ENCODE measurements around the gene RABGAP1L.
"Not testable (repeated sequence)": the region's sequence is repeated elsewhere in the genome, so short reads cannot be mapped to it uniquely, and the experiment has no call there.

Gene RABGAP1L

DNA sequence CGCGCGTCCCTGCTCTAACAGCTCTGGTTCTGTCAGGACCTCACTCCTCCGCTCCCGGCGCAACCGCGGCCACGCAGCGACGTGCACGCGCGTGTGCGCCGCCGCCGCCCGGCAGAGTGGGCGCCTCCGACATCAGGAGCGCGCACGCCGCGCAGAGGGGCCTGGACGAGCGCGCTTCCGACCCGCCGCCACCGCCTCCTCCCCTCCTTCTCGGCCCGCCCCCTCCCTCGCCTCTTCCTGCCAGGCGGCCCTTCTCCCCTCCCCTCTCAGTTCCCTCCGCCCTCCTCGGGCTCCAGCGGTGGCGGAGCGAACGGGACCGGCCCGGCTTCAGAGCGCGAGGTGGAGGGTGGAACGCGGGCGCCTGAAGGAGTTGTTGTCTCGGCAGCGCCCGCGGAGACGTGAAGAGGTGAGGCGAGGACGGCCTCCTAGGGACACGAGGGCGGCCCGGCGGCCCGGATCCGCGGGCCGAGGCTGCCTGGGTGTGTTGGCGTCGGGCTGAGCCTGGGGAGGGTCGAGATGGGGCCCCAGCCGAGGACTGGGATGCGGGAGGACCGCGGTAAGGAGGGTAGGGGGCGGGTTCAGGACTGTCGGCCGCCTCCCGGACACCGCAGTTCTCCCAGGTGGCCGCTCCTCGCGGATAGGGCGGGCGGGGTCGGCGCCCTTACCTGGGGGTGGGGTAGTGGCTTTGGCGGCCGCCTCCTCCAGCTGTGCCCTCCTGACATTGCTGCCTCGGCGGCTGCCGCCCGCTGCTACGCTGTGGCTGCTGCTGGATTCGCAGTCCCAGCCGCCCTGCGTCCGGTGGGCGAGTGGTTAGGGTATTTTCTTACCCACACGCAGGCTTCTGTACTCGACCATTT is at the start of gene RABGAP1L:
Gene RABGAP1L (plus strand): TSS at position 269 of the 857 bp plus-strand sequence.
- DNase-seq (ENCODE audit: low read depth in 2 of 2, low spot score in 1 of 2), result peak; percentile 73 to 87

DNA sequence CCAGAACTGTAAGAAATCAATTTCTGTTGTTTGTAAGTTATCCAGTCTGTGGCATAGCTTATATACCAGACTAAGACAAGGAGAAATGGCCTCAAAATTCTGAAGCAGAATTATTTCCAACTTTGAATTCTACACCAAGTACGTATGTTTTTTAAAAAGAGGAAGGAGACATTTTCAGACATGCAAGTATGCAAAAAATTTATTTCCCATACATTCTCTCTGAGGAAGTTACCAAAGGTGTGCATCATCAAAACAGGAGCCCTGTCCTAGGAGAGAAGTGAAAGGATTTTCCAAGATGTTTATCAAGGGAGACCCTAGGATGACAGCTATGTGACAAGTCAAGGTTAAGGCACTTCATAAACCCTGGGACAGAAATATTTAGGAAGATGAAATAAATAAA is 49.3 kb upstream of the RABGAP1L start:
- no peak for DNase-seq (ENCODE audit: low read depth in 2 of 2, low spot score in 1 of 2)

GRCh38 chr1:174112489-174113162 is 46.7 kb upstream of the RABGAP1L start:
- DNase-seq (ENCODE audit: low read depth in 2 of 2, low spot score in 1 of 2), result no peak

GRCh38 chr1:174114106-174114505 is 45.2 kb upstream of the RABGAP1L start:
- DNase-seq (ENCODE audit: low read depth in 2 of 2, low spot score in 1 of 2), result no peak

DNA sequence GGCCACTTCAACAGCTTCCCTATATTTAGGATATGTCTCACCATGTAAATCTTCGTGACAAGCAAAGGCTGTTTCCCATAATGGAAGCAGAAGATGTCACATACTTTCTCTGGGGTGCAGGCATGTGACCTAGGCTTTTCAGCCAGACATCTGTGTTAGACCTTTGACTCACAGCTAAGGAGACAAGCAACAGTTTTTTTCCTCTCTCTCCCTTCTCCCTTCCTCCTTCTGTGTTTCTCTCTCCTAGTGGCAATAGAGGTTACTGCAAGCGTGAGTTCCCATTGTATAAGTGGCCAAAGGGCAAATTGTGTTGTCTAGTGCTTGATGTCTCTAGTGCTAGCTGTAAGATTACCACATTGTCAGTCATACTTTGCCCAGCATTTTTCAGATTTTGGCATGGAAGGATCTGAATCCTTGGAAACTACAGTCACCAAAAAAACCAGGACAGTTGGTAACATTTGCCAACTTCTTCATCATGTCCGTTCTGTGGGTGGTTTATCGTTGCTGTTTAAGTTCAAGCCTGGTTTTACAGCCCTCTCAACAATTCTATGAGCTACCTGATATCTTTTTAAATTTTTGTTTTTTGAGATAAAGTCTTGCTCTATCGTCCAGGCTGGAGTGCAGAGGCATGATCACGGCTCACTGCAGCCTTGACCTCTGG is 44.4 kb upstream of the RABGAP1L start:
- no peak for DNase-seq (ENCODE audit: low read depth in 2 of 2, low spot score in 1 of 2)

- no peak for DNase-seq (ENCODE audit: low read depth in 2 of 2, low spot score in 1 of 2)
Measured at GRCh38 chr1:174116042-174116441, 43.3 kb upstream of the RABGAP1L start.

DNA sequence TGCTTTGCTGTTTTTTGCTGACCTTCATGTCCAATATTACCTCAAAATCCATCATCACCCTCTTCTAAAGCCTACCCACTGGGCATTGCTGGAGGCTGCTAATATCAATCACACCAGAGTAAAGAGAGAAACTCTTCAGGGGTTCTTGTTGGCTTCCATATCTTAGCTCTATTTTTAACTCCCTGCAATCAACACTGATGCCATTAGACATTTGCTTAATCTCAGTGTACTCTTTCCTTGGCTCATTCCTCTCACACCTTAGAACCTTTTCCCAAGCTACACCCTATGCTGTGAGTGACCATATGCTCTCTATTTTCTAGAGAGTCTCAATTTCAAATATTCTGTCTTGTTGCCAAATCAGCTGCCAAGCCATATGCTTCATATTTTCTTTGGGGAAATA is 40.6 kb upstream of the RABGAP1L start:
- no peak for DNase-seq (ENCODE audit: low read depth in 2 of 2, low spot score in 1 of 2)

DNA sequence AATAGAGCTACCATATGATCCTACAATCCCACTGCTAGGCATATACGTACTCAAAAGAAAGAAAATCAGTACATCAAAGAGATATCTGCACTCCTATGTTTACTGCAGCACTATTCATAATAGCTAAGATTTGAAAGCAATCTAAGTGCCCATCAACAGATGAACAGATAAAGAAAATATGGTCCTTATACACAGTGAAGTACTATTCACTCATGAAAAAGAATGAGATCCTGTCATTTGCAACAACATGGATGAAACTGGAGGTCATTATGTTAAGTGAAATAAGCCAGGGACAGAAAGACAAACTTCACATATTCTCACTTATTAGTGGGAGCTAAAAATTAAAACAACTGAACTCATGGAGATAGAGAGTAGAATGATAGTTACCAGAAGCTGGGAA is 37.0 kb upstream of the RABGAP1L start:
- DNase-seq (ENCODE audit: low read depth in 2 of 2, low spot score in 1 of 2), result not testable (repeated sequence)

DNA sequence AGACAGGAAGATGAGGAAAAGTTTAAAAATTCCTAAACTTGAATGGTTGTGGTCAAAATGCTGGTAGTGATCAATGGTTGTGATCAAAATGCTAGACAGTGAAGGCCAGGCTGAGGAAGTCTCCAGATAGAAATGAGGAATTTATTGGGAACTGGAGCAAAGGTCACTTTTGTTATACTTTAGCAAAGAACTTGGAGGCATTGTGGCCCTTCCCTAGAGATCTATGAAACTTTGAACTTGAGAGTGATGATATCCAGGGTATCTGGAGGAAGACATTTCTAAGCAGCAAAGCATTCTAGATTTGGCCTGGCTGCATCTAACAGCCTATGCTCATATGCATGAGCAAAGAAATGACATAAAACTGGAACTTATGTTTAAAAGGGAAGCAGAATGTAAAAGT is 35.5 kb upstream of the RABGAP1L start:
- DNase-seq (ENCODE audit: low read depth in 2 of 2, low spot score in 1 of 2), result no peak

GRCh38 chr1:174127176-174127575 is 32.1 kb upstream of the RABGAP1L start:
- not testable (repeated sequence) for DNase-seq (ENCODE audit: low read depth in 2 of 2, low spot score in 1 of 2)

DNA sequence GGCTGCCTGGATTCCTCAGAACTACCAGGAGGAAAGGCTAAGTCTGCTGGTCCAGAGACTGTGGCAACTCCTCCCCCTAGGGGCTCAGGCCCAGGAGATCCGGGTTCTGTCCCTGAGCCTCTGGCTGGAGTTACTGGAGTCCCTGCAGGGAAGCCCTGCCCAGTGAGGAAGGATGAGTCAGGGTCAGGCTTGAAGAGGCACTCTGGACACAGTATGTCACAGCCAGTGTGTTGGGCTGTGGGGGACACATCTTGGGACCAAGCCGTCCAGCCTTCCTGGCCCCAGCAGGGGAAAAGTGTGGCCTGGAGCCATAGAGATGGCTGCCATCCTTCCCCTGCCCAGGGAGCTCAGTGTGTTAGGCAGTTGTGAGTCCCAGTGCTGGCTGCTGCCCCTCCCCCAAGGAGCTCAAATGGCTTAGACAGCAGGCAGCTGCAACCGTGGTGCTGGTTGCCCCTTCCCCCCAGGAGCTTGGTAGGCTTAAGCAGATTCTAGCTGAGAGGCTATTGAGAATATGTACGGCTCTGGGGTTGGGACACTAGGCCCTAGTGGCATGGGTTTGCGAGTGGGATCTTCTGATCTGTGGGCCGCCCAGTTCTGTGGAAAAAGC is 28.2 kb upstream of the RABGAP1L start:
- DNase-seq (ENCODE audit: low read depth in 2 of 2, low spot score in 1 of 2), result no peak

DNA sequence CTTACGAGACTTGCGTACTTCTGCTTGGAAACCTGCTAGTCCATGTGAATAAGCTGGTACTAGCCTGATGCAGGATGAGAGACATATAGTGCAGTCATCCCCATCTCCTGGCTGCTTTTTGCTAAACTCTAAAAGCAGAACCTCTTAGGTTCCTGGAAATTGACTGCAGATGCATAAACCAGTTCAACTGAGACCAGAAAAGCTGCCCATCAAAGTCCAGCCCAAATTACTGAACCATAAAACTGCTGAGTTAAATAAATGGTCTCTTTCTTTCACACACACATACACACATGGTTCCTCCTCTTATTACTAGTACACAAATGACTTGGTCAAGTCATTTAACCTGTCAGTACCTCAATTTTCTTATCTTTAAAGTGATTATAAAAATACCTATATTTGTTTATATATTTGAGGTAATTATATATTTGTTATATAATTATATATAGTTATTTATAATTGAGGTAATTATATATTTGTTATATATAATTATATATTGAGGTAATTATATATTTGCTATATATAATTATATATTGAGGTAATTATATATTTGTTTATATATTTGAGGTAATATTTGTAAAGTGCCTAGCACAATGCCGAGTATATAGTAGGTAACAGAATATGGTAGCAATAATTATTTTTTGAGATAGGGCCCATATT is 25.2 kb upstream of the RABGAP1L start:
- no peak for DNase-seq (ENCODE audit: low read depth in 2 of 2, low spot score in 1 of 2)

- no peak for DNase-seq (ENCODE audit: low read depth in 2 of 2, low spot score in 1 of 2)
Measured at GRCh38 chr1:174135211-174135610, 24.1 kb upstream of the RABGAP1L start.

DNA sequence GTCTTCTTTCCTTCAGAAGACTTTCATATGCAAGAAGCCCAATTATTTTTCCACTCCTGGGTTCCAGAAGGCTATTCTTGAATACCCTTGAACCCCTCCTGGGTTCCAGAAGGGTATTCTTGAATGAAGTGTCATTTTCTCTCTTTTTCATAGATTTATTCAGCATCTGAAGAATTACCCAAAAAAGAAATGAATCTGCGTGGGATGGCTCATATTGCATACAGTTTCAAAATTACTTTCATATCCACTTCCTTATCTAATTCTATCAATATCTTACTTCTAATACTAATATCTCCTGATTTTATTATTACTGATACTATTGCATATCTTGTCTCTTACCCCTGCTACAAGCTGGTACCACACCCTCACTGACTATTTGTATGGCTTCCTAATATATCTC is 22.6 kb upstream of the RABGAP1L start:
- no peak for DNase-seq (ENCODE audit: low read depth in 2 of 2, low spot score in 1 of 2)

- DNase-seq (ENCODE audit: low read depth in 2 of 2, low spot score in 1 of 2), result no peak
Measured at GRCh38 chr1:174142836-174143235, 16.5 kb upstream of the RABGAP1L start.

GRCh38 chr1:174143727-174144396 is 15.5 kb upstream of the RABGAP1L start:
- not testable (repeated sequence) for DNase-seq (ENCODE audit: low read depth in 2 of 2, low spot score in 1 of 2)

DNA sequence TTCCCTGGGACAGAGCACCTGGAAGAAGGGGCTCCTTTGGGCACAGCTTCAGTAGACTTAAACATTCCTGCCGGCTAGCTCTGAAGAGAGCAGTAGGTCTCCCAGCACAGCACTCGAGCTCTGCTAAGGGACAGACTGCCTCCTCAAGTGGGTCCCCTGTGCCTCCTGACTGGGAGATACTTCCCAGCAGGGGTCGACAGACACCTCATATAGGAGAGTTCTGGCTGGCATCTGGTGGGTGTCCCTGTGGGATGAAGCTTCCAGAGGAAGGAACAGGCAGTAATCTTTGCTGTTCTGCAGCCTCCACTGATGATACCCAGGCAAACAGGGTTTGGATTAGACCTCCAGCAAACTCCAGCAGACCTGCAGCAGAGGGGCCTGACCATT is 14.9 kb upstream of the RABGAP1L start:
- DNase-seq (ENCODE audit: low read depth in 2 of 2, low spot score in 1 of 2), result not testable (repeated sequence)

- no peak for DNase-seq (ENCODE audit: low read depth in 2 of 2, low spot score in 1 of 2)
Measured at GRCh38 chr1:174149216-174149615, 10.1 kb upstream of the RABGAP1L start.

- DNase-seq (ENCODE audit: low read depth in 2 of 2, low spot score in 1 of 2), result no peak
Measured at GRCh38 chr1:174150499-174150898, 8.8 kb upstream of the RABGAP1L start.

- DNase-seq (ENCODE audit: low read depth in 2 of 2, low spot score in 1 of 2), result no peak
Measured at GRCh38 chr1:174152427-174152826, 6.9 kb upstream of the RABGAP1L start.
